Astrocyte of the cerebellum (primary cell): ENCODE measurements around the gene EIF4G1.

ENCODE experiments used
- DNase-seq: peaks from one replicate; pipeline ENCODE4 v3.0.0-alpha.2; 2011; ENCODE audit warnings: low read depth
- H3K4me3 ChIP-seq: 2 replicates; pipeline ENCODE4 v1.5.1; 2011; ENCODE audit warnings: mild to moderate bottlenecking, low read depth, low read length, moderate library complexity
- in situ Hi-C: cut with HindIII; loops from 2 replicates; pipeline ENCODE4 v1.10.0; 2017; ENCODE audit warnings: low sequenced_read_pairs
- TF ChIP-seq, protein P1 (sequence below): IDR thresholded peaks from 2 replicates; pipeline ENCODE4 v1.5.1; 2012; ENCODE audit warnings: low read length, low read depth, moderate library complexity, mild to moderate bottlenecking; ENCODE audit errors: missing control alignments

EIF4G1 gene

DNA sequence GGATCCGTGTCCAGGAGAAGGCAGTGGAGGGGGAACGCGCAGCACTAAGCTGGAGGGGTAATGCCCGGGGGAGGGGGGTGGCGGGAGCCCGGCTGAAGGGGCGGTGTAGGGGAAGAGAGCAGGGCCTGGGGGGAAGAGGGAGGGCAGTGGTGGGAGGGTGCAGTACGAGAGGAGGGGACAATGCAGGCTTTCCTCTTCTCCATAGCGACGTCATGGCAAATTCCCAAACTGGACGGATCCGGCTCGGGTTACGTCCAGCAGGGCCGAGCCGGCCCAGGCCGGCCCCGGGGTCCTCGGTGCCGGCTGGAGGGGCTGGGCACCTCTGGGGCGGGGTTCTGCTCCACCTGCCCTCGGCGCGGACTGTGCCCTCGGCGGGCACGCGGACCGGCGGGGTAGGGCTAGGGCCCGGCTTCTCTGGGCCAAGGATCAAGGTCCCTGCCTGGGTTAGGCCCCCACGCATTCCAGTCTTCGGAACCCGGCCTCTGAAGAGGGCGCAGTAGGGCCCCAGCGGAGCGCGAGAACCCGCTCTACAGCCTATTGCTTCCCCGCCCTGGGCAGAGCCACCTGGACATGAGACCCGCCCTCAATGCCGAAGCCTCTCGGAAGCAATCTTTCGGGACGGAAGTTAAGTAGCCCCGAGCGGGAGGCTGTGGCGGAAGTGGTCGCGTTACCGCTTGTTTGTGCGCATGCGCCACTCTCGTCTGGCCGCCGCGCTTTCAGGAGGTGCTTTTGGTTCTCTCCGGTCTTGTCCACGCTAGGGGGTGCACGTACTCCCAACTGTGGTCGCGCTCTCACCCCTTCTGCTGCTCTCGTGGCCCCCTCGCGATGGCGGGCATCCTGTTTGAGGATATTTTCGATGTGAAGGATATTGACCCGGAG is 48.5 kb downstream of the EIF4G1 start:
- DNase-seq = peak; percentile 95
- in situ Hi-C loops = no loop called here
- H3K4me3 ChIP-seq = peak overlapping the region; percentile 76
- TF ChIP-seq, protein P1, sequence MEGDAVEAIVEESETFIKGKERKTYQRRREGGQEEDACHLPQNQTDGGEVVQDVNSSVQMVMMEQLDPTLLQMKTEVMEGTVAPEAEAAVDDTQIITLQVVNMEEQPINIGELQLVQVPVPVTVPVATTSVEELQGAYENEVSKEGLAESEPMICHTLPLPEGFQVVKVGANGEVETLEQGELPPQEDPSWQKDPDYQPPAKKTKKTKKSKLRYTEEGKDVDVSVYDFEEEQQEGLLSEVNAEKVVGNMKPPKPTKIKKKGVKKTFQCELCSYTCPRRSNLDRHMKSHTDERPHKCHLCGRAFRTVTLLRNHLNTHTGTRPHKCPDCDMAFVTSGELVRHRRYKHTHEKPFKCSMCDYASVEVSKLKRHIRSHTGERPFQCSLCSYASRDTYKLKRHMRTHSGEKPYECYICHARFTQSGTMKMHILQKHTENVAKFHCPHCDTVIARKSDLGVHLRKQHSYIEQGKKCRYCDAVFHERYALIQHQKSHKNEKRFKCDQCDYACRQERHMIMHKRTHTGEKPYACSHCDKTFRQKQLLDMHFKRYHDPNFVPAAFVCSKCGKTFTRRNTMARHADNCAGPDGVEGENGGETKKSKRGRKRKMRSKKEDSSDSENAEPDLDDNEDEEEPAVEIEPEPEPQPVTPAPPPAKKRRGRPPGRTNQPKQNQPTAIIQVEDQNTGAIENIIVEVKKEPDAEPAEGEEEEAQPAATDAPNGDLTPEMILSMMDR = peak; percentile 56

- DNase-seq = no peak
- TF ChIP-seq, protein P1 = no peak
- in situ Hi-C loops = loop anchor here (5.0 kb wide), 1 partner anchor 99 kb away; no protein-coding TSS in a partner anchor
- no peak overlapping the region for H3K4me3 ChIP-seq
These were observed 52.3 kb downstream of the EIF4G1 start for GRCh38 chr3:184366619-184367289.

DNA sequence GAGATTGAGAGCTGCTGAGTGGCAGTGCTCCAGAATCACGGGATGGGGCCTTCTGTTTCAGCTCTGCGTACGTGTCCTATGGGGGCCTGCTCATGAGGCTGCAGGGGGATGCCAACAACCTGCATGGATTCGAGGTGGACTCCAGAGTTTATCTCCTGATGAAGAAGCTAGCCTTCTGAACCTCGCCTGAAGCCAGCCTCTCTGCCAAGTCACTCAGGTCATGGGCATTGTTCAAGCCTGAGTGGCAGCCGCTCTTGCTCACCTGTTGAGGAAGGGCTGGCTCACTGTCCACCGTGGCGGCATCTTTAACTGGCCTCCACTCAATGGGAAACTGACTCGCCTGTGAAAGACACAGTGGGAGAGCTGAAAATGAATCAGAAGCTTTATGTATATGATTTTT is 53.7 kb downstream of the EIF4G1 start:
- TF ChIP-seq, protein P1 = no peak
- no peak overlapping the region for H3K4me3 ChIP-seq
- in situ Hi-C loops = loop anchor here (5.0 kb wide), 1 partner anchor 101 kb away; no protein-coding TSS in a partner anchor
- DNase-seq = no peak

DNA sequence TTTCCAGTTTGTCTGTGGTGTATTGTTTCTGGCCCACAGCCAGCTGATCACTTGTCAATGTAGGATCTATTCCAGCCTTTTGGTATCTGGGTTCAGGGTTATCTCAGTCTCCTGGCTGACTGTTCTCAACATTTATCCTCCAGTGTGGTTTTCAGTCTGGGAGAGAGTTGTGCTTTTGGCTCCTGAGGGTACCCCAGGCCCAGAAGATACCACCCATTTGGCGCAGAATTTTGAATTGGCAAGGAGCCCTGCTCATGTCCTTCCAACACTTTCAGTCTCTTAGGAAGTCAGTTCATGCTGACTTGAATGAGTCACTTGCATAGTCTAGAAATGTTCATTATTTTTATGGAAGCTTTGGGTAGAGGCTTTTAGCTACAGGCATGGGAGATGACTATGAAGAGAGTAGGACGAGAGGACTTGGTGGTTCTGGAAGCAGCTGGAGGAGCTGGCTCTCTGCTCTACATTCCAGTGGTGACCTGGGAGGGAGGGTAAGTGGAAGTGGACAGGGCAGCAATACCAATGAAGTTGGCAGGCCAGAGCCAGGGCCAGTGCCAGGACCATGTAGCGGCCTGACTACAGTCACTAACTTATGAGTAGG is 54.3 kb downstream of the EIF4G1 start:
- in situ Hi-C loops = loop anchor here (5.0 kb wide), 1 partner anchor 101 kb away; no protein-coding TSS in a partner anchor
- DNase-seq = peak; percentile 85
- H3K4me3 ChIP-seq = no peak overlapping the region
- TF ChIP-seq, protein P1 = no peak

- H3K4me3 ChIP-seq = no peak overlapping the region
- TF ChIP-seq, protein P1 = peak; percentile 95
- DNase-seq = peak; percentile 79
- in situ Hi-C loops = no loop called here
These were observed 57.2 kb downstream of the EIF4G1 start for GRCh38 chr3:184371570-184372018.

- in situ Hi-C loops = no loop called here
- TF ChIP-seq, protein P1 = no peak
- H3K4me3 ChIP-seq = no peak overlapping the region
- DNase-seq = no peak
These were observed 58.0 kb downstream of the EIF4G1 start for GRCh38 chr3:184372296-184372821.
